ENCODE results near the gene EIF4G3.
"Not testable (repeated sequence)": the region's sequence is repeated elsewhere in the genome, so short reads cannot be mapped to it uniquely, and the experiment has no call there.

Gene EIF4G3

GRCh38 chr1:21099034-21099868 is 77.4 kb downstream of the EIF4G3 start:
- DNase-seq = no peak

GRCh38 chr1:21098186-21098915 is 78.3 kb downstream of the EIF4G3 start:
- DNase-seq = no peak

GRCh38 chr1:21097729-21098128 is 79.0 kb downstream of the EIF4G3 start:
- DNase-seq = no peak

- DNase-seq = no peak
These were observed 80.7 kb downstream of the EIF4G3 start for GRCh38 chr1:21095976-21096375.

GRCh38 chr1:21094282-21094681 is 82.4 kb downstream of the EIF4G3 start:
- DNase-seq = not testable (repeated sequence)

GRCh38 chr1:21093271-21093958 is 83.3 kb downstream of the EIF4G3 start:
- DNase-seq = not testable (repeated sequence)

GRCh38 chr1:21092545-21092944 is 84.2 kb downstream of the EIF4G3 start:
- DNase-seq = not testable (repeated sequence)

GRCh38 chr1:21091053-21091690 is 85.5 kb downstream of the EIF4G3 start:
- DNase-seq = not testable (repeated sequence)

GRCh38 chr1:21090463-21090862 is 86.2 kb downstream of the EIF4G3 start:
- DNase-seq = no peak

- DNase-seq = no peak
These were observed 87.0 kb downstream of the EIF4G3 start for GRCh38 chr1:21089731-21090130.

GRCh38 chr1:21089299-21089698 is 87.4 kb downstream of the EIF4G3 start:
- no peak for DNase-seq

- DNase-seq = no peak
These were observed 92.4 kb downstream of the EIF4G3 start for GRCh38 chr1:21084111-21084810.

GRCh38 chr1:21082073-21082472 is 94.6 kb downstream of the EIF4G3 start:
- no peak for DNase-seq

- DNase-seq = no peak
These were observed 99.6 kb downstream of the EIF4G3 start for GRCh38 chr1:21077085-21077484.

- DNase-seq = no peak
These were observed 104.0 kb downstream of the EIF4G3 start for GRCh38 chr1:21072721-21073120.

GRCh38 chr1:21069549-21069948 is 107.1 kb downstream of the EIF4G3 start:
- DNase-seq = no peak

GRCh38 chr1:21068937-21069336 is 107.8 kb downstream of the EIF4G3 start:
- DNase-seq = no peak

GRCh38 chr1:21067551-21068227 is 109.0 kb downstream of the EIF4G3 start:
- DNase-seq = no peak

GRCh38 chr1:21066356-21067012 is 110.2 kb downstream of the EIF4G3 start:
- DNase-seq = no peak

GRCh38 chr1:21065851-21066250 is 110.8 kb downstream of the EIF4G3 start:
- no peak for DNase-seq

- no peak for DNase-seq
These were observed 112.6 kb downstream of the EIF4G3 start for GRCh38 chr1:21064057-21064456.

Data from activated naive CD4-positive, alpha-beta T cell (primary cell).